Measurements from ENCODE around the gene ARHGEF10L. TPM values are rescaled to one million over a fixed set of nuclear protein-coding genes. Genes with fewer than 3 reads are reported as not detected.

The ARHGEF10L gene
- total RNA-seq, 1 experiment from 2014 or later, result 11.2 TPM

GRCh38 chr1:17637055-17637454, 97.6 kb downstream of the ARHGEF10L start:
- no peaks in the 10 kb centered on the region for H3K36me3 ChIP-seq (ENCODE audit: low read depth, low read length)
- H3K4me3 ChIP-seq (ENCODE audit: low read length), result no peak overlapping the region
- TF ChIP-seq EZH2 (IDR thresholded peaks at IDR 0.05; ENCODE audit: low read length, unreplicated experiment) (no peak), EZH2phosphoT487 (IDR thresholded peaks at IDR 0.05; ENCODE audit: borderline replicate concordance, low read length) (no peak)
- TF ChIP-seq, protein P1, sequence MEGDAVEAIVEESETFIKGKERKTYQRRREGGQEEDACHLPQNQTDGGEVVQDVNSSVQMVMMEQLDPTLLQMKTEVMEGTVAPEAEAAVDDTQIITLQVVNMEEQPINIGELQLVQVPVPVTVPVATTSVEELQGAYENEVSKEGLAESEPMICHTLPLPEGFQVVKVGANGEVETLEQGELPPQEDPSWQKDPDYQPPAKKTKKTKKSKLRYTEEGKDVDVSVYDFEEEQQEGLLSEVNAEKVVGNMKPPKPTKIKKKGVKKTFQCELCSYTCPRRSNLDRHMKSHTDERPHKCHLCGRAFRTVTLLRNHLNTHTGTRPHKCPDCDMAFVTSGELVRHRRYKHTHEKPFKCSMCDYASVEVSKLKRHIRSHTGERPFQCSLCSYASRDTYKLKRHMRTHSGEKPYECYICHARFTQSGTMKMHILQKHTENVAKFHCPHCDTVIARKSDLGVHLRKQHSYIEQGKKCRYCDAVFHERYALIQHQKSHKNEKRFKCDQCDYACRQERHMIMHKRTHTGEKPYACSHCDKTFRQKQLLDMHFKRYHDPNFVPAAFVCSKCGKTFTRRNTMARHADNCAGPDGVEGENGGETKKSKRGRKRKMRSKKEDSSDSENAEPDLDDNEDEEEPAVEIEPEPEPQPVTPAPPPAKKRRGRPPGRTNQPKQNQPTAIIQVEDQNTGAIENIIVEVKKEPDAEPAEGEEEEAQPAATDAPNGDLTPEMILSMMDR (conservative IDR thresholded peaks at IDR 0.05; ENCODE audit: low read depth, low read length), result no peak
- BruUV-seq (replicated peaks), result no TSS peak
- H3K4me1 ChIP-seq (ENCODE audit: insufficient read depth, low read length), result peaks cover 12% of the 10 kb centered on the region
- intact Hi-C loops (cut with micrococcal nuclease), result no loop called here
- POLR2A ChIA-PET (ENCODE audit: unreplicated experiment), result no interaction called here
- H3F3A ChIP-seq (ENCODE audit: low read length, unreplicated experiment), result peaks cover 4% of the 10 kb centered on the region
- H2AFZ ChIP-seq (ENCODE audit: low read length), result no peak overlapping the region
- no peak for DNase-seq
- H3K4me2 ChIP-seq (ENCODE audit: low read length), result no peak overlapping the region
- no peak overlapping the region for H3K9ac ChIP-seq (ENCODE audit: low read length)
- ATAC-seq, result no peak
- H3K9me3 ChIP-seq (ENCODE audit: low read length), result no peaks in the 10 kb centered on the region
- H3K27me3 ChIP-seq (ENCODE audit: low read length), result no peaks in the 10 kb centered on the region
- H3K27ac ChIP-seq (ENCODE audit: low read length), result no peak overlapping the region
- no peaks in the 10 kb centered on the region for H3K9me2 ChIP-seq (replicated peaks; ENCODE audit: low read length)
- CTCF ChIA-PET, result no interaction called here
- no peaks in the 10 kb centered on the region for H4K20me1 ChIP-seq (ENCODE audit: low read length)
- H3K79me2 ChIP-seq (ENCODE audit: low read length), result no peaks in the 10 kb centered on the region

- TF ChIP-seq, protein P1 (conservative IDR thresholded peaks at IDR 0.05; ENCODE audit: low read depth, low read length), result no peak
- TF ChIP-seq EZH2 (IDR thresholded peaks at IDR 0.05; ENCODE audit: low read length, unreplicated experiment), result no peak
- no peak for TF ChIP-seq EZH2phosphoT487 (IDR thresholded peaks at IDR 0.05; ENCODE audit: borderline replicate concordance, low read length)
- no TSS peak for BruUV-seq (replicated peaks)
- ChIA-PET CTCF (interaction anchor here (0.6 kb wide), 1 partner anchor 1523 kb away, joined by 4 read pairs; no protein-coding TSS in a partner anchor), POLR2A (ENCODE audit: unreplicated experiment) (no interaction called here)
- Histone ChIP-seq H3K9me3 (ENCODE audit: low read length) (no peaks in the 10 kb centered on the region), H4K20me1 (ENCODE audit: low read length) (no peaks in the 10 kb centered on the region), H3K9ac (ENCODE audit: low read length) (no peak overlapping the region), H2AFZ (ENCODE audit: low read length) (no peak overlapping the region), H3K36me3 (ENCODE audit: low read depth, low read length) (no peaks in the 10 kb centered on the region), H3K27me3 (ENCODE audit: low read length) (no peaks in the 10 kb centered on the region), H3K79me2 (ENCODE audit: low read length) (no peaks in the 10 kb centered on the region), H3K4me1 (ENCODE audit: insufficient read depth, low read length) (no peaks in the 10 kb centered on the region), H3K27ac (ENCODE audit: low read length) (no peak overlapping the region), H3K9me2 (replicated peaks; ENCODE audit: low read length) (no peaks in the 10 kb centered on the region), H3K4me3 (ENCODE audit: low read length) (no peak overlapping the region), H3F3A (ENCODE audit: low read length, unreplicated experiment) (no peaks in the 10 kb centered on the region), H3K4me2 (ENCODE audit: low read length) (no peak overlapping the region)
- intact Hi-C loops (cut with micrococcal nuclease), result no loop called here
- DNase-seq, result no peak
- ATAC-seq, result no peak
Observed at GRCh38 chr1:17639703-17640340, 100.3 kb downstream of the ARHGEF10L start.

GRCh38 chr1:17640393-17640792, 100.9 kb downstream of the ARHGEF10L start:
- Histone ChIP-seq H3K27ac (ENCODE audit: low read length) (no peak overlapping the region), H2AFZ (ENCODE audit: low read length) (no peak overlapping the region), H3K27me3 (ENCODE audit: low read length) (no peaks in the 10 kb centered on the region), H3K9ac (ENCODE audit: low read length) (no peak overlapping the region), H3K9me2 (replicated peaks; ENCODE audit: low read length) (no peaks in the 10 kb centered on the region), H3K9me3 (ENCODE audit: low read length) (no peaks in the 10 kb centered on the region), H3K79me2 (ENCODE audit: low read length) (no peaks in the 10 kb centered on the region), H4K20me1 (ENCODE audit: low read length) (no peaks in the 10 kb centered on the region), H3F3A (ENCODE audit: low read length, unreplicated experiment) (no peaks in the 10 kb centered on the region), H3K4me2 (ENCODE audit: low read length) (no peak overlapping the region), H3K4me1 (ENCODE audit: insufficient read depth, low read length) (no peaks in the 10 kb centered on the region), H3K36me3 (ENCODE audit: low read depth, low read length) (no peaks in the 10 kb centered on the region), H3K4me3 (ENCODE audit: low read length) (no peak overlapping the region)
- ChIA-PET CTCF (no interaction called here), POLR2A (ENCODE audit: unreplicated experiment) (no interaction called here)
- no peak for TF ChIP-seq EZH2 (IDR thresholded peaks at IDR 0.05; ENCODE audit: low read length, unreplicated experiment)
- TF ChIP-seq, protein P1 (conservative IDR thresholded peaks at IDR 0.05; ENCODE audit: low read depth, low read length), result no peak
- no peak for TF ChIP-seq EZH2phosphoT487 (IDR thresholded peaks at IDR 0.05; ENCODE audit: borderline replicate concordance, low read length)
- BruUV-seq (replicated peaks), result no TSS peak
- ATAC-seq (no peak), DNase-seq (no peak)
- intact Hi-C loops (cut with micrococcal nuclease), result no loop called here

Data from PC-3 (cell line).